HG02973 (cell line): ENCODE measurements around the gene IL24.

Experiments
- ATAC-seq: cut with Tn5 transposase; IDR thresholded peaks from one replicate; pipeline ENCODE4 v1.9.1; 2021; ENCODE audit warnings: moderate library complexity; ENCODE audit not compliant: unreplicated experiment

IL24 gene

DNA sequence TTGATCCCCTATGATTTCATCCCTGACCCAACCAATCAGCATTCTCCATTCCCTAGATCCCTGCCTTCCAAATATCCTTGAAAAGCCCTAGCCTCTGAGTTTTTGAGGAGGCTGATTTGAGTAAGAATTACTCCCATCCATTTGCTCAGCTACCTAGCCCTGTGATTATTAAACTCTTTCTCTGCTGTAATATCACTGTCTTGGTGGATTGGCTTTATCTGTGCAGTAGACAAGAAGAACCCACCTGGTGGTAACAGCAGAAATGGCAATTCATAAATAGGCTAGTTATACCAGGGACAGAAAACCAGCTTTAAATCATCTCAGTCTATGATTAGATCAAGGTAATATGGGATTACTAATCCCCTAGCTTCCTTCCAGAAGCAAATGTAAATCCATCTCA is 18.8 kb upstream of the IL24 start:
- ATAC-seq = no peak

DNA sequence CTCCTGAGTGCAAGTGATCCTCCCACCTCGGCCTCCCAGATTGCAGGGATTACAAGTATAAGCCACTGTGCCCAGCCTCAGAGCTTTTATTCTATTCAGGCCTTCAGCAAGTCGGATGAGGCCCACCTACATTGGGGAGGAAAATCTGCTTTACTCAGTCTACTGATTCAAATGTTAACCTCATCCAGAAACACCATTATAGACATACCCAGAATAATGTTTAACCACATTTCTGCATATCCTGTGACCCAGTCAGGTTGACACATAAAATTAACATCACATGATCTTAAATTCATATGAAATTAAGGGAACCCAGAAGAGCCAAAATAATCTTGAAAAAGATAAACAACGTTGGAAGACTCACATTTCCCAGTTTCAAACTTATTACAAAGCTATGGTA is 16.9 kb upstream of the IL24 start:
- ATAC-seq = no peak

- no peak for ATAC-seq
These were observed 14.7 kb upstream of the IL24 start for GRCh38 chr1:206882555-206882954.

GRCh38 chr1:206883160-206883559 is 14.1 kb upstream of the IL24 start:
- no peak for ATAC-seq

- no peak for ATAC-seq
These were observed 13.4 kb upstream of the IL24 start for GRCh38 chr1:206883876-206884275.

DNA sequence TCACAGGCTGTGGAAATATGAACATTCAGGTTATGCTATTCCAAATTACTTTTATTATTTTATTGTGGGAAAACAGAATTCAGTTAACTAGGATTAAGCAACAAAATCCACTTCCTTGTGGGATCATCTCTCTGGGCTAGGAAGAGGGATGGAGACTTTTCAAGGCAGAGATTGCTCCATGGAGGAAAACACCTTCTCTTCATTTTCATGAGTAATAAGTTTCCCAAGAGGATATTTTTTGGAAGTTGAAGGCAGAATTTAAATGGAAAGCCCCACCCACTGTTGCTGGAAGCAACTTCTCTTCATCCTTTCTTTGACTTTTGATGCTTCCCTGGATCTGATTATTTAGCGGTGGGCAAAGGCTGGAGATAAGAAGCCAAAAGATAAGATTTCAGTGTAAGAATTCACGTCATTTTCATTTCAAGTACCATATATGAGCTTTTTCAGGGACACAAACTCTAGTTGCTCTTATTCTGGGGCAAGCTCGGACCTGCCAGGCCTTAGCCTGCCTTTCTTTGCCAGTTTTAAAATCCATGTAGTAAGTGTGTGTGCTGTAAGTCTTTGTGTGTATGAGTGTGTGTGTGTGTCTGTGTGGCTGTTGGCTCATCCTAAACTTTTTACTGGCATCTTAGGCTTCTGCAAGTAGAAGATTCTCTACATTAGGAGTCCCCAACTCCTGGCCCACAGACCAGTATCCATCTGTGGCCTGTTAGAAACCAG is 11.7 kb upstream of the IL24 start:
- ATAC-seq = no peak

DNA sequence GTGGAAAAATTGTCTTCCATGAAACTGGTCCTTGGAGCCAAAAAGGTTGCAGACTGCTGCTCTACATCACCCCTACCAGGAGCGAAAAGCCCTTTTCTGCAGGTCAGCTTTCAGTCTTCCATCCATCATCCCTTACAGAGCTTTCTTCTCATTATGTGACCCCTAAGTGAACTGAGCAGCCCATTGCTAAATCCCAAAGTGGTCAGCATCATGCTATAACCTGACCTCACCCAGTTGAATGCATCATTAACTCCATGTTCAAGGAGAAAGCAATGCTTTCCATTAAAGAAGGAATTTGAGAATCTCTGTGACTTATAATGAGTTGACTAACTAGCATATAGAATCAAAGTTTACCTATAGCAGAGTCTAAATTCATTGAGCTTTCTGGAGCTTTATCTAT is 10.4 kb upstream of the IL24 start:
- no peak for ATAC-seq

GRCh38 chr1:206887701-206888100 is 9.5 kb upstream of the IL24 start:
- no peak for ATAC-seq

GRCh38 chr1:206890125-206891060 is 6.8 kb upstream of the IL24 start:
- no peak for ATAC-seq

- ATAC-seq = no peak
These were observed 5.8 kb upstream of the IL24 start for GRCh38 chr1:206891412-206891811.

GRCh38 chr1:206892351-206892984 is 4.8 kb upstream of the IL24 start:
- ATAC-seq = no peak

DNA sequence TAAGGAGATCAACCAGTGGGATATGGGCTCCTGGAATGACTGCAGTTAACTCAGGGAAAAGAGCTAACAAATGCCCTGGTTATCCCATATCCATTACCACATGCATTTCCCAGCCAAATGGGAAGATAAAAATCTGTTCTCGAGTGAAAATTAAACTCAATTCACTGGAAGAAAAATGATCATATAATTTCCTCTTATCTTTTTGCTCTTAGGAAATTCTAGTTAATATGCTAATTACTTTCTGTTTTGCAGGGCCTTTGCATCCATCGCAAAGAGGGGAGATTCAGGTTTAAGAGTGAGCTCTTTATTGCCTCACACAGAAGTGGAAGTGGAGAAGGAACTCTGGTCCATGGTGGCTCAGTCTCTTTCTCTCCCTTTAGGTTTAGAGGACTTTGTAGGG is 3.9 kb upstream of the IL24 start:
- ATAC-seq = no peak

- ATAC-seq = no peak
These were observed 1.9 kb upstream of the IL24 start for GRCh38 chr1:206895325-206895724.

DNA sequence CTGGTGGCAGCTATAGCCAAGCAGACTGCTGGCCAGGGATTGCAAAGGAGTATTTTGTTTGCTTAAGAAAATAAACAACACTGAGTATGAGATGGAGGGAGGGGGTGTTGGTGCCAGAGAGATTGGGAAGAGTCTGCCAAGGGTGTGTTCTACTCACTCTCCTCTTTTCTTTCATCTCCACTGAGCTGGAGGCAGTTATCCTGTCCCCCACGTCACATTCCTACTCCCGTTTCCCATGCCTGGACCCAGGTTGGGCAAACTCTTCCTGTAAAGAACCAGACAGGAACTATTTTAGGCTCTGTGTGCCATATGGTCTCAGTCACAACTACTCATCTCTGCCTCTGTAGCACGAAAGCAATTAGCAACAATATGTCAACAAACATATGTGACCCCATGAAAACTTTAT is 1.4 kb upstream of the IL24 start:
- no peak for ATAC-seq

DNA sequence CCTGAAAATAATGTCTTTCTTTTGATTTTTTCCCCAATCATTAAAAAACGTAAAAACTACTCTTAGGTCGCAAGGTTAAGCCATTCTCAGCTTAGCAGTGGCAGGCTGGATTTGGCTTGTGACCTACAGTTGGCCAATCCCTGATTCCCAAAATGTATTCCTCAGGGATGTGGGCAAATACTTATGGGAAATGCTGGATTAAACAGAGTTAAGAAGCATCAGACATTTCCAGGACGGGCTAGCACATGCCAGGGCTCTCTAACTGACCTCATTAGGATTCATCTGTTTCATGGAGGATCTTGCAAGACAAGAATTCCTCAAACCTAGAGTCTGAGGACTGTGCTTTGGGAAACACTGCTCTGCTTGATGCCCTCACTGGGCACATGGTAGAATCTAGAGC is 982 bp upstream of the IL24 start:
- ATAC-seq = no peak

- ATAC-seq = no peak
These were observed 1.1 kb downstream of the IL24 start for GRCh38 chr1:206898089-206898914.

GRCh38 chr1:206898915-206899431 is 1.7 kb downstream of the IL24 start:
- ATAC-seq = no peak

- ATAC-seq = no peak
These were observed 2.5 kb downstream of the IL24 start for GRCh38 chr1:206899717-206900116.

DNA sequence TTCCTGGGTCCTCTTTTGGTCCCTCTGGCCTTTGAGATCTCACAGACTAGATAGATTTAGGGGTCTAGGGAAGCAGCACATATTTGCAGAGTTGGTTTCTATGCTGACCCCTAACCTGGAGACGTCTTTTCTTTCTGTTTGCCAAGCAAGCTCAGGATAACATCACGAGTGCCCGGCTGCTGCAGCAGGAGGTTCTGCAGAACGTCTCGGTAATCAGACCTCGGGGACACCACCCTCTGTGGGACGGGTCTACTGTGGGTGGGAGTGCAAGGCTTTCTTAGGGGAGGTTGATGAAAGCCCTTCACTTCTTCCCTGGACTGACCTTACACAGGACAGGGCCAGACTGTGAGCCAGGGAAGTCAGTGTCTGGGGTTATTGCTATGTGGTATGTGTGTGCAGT is 2.9 kb downstream of the IL24 start:
- ATAC-seq = no peak

- ATAC-seq = no peak
These were observed 4.7 kb downstream of the IL24 start for GRCh38 chr1:206901944-206902343.

GRCh38 chr1:206902702-206903101 is 5.5 kb downstream of the IL24 start:
- no peak for ATAC-seq
